HEK293 (cell line): ENCODE data around the gene RTL1.

Experiments used
- CTCF ChIA-PET: fragments of 350-600 bp; formaldehyde crosslinking; extraction: SDS; loops from one replicate; lab custom pipeline; 2021; ENCODE audit warnings: antibody characterized with exemption; lab: Yijun Ruan, JAX
- POLR2A ChIA-PET: fragments of 300-600 bp; formaldehyde crosslinking; extraction: SDS; loops from one replicate; lab custom pipeline; 2020; ENCODE audit warnings: antibody characterized with exemption, inconsistent platforms; lab: Yijun Ruan, JAX
- H3K27ac ChIP-seq: fragments of 200-500 bp; sonication (Bioruptor generic); 2 replicates; pipeline ENCODE4 v1.5.1; 2014; ENCODE audit warnings: low read depth, low read length, control low read depth, inconsistent platforms; ENCODE audit errors: extremely low read depth
- H3K36me3 ChIP-seq, 2 experiments: fragments of 200-500 bp in 1 of 2; sonication (Bioruptor generic) in 1 of 2; 1 replicate in 1 of 2; 2 replicates in 1 of 2; pipeline ENCODE4 v1.5.1; 2014 to 2017; ENCODE audit warnings: inconsistent platforms in 2 of 2, low read length in 2 of 2; ENCODE audit not compliant: control insufficient read depth in 2 of 2, insufficient read depth in 1 of 2
- H3K4me1 ChIP-seq: fragments of 200-500 bp; sonication (Bioruptor generic); 2 replicates; pipeline ENCODE4 v1.5.1; 2014; ENCODE audit warnings: mild to moderate bottlenecking, low read length, inconsistent platforms; ENCODE audit not compliant: control insufficient read depth, insufficient read depth
- H3K4me3 ChIP-seq: 2 replicates; pipeline ENCODE4 v1.5.1; 2011; ENCODE audit warnings: low read depth, mild to moderate bottlenecking, control low read depth, low read length, moderate library complexity
- H3K9me3 ChIP-seq: fragments of 200-500 bp; sonication (Bioruptor generic); 2 replicates; pipeline ENCODE4 v1.5.1; 2014; ENCODE audit warnings: low read depth, low read length, inconsistent platforms; ENCODE audit not compliant: control insufficient read depth, insufficient read depth
- GLI2 ChIP-seq: fragments of 450-650 bp; formaldehyde crosslinking; IDR thresholded peaks from 2 replicates; pipeline ENCODE4; 2017; ENCODE audit warnings: missing biosample characterization, missing genetic modification characterization, low read depth, borderline replicate concordance
- PBX3 ChIP-seq: sonication (generic); formaldehyde crosslinking; IDR thresholded peaks from 2 replicates; pipeline ENCODE4 v1.8.1; 2022; ENCODE audit warnings: mild to moderate bottlenecking, moderate library complexity, missing genetic modification reagents
- PRDM2 ChIP-seq: fragments of 450-650 bp; formaldehyde crosslinking; IDR thresholded peaks from 2 replicates; pipeline ENCODE4 v1.5.1; 2016; ENCODE audit warnings: missing biosample characterization, missing genetic modification characterization, borderline replicate concordance
- PRDM6 ChIP-seq: fragments of 450-650 bp; formaldehyde crosslinking; IDR thresholded peaks from 2 replicates; pipeline ENCODE4 v1.5.1; 2017; ENCODE audit warnings: missing biosample characterization, missing genetic modification characterization
- REPIN1 ChIP-seq: fragments of 450-650 bp; formaldehyde crosslinking; IDR thresholded peaks from 2 replicates; pipeline ENCODE4 v1.5.1; 2017; ENCODE audit warnings: missing biosample characterization, missing genetic modification characterization, low read depth
- SCRT1 ChIP-seq: fragments of 450-650 bp; formaldehyde crosslinking; IDR thresholded peaks from 2 replicates; pipeline ENCODE4 v1.5.1; 2016; ENCODE audit warnings: missing biosample characterization, missing genetic modification characterization, borderline replicate concordance
- ZBTB44 ChIP-seq: fragments of 450-650 bp; IDR thresholded peaks from 2 replicates; pipeline ENCODE4 v1.5.1; 2018; ENCODE audit warnings: missing biosample characterization, mild to moderate bottlenecking, missing genetic modification characterization
- ZBTB48 ChIP-seq: fragments of 450-650 bp; formaldehyde crosslinking; IDR thresholded peaks from 2 replicates; pipeline ENCODE4 v1.5.1; 2016; ENCODE audit warnings: missing biosample characterization, missing genetic modification characterization
- ZFP69B ChIP-seq: fragments of 450-650 bp; formaldehyde crosslinking; IDR thresholded peaks from 2 replicates; pipeline ENCODE4 v1.5.1; 2016; ENCODE audit warnings: missing biosample characterization, missing genetic modification characterization
- ZNF169 ChIP-seq: fragments of 450-650 bp; formaldehyde crosslinking; IDR thresholded peaks from 2 replicates; pipeline ENCODE4 v1.5.1; 2016; ENCODE audit warnings: missing biosample characterization, missing genetic modification characterization
- ZNF174 ChIP-seq: fragments of 450-650 bp; formaldehyde crosslinking; IDR thresholded peaks from 2 replicates; pipeline ENCODE4 v1.5.0; 2017; ENCODE audit warnings: missing biosample characterization, mild to moderate bottlenecking, missing genetic modification characterization
- ZNF18 ChIP-seq: fragments of 450-650 bp; formaldehyde crosslinking; IDR thresholded peaks from 2 replicates; pipeline ENCODE4 v1.5.1; 2016; ENCODE audit warnings: missing biosample characterization, missing genetic modification characterization
- ZNF2 ChIP-seq: fragments of 450-650 bp; formaldehyde crosslinking; IDR thresholded peaks from 2 replicates; pipeline ENCODE4 v1.5.1; 2016; ENCODE audit warnings: missing biosample characterization, missing genetic modification characterization
- ZNF239 ChIP-seq: fragments of 450-650 bp; formaldehyde crosslinking; IDR thresholded peaks from 2 replicates; pipeline ENCODE4 v1.5.1; 2016; ENCODE audit warnings: missing biosample characterization, missing genetic modification characterization
- ZNF311 ChIP-seq: fragments of 450-650 bp; formaldehyde crosslinking; IDR thresholded peaks from 2 replicates; pipeline ENCODE4 v1.5.1; 2017; ENCODE audit warnings: missing biosample characterization, missing genetic modification characterization, borderline replicate concordance
- ZNF354C ChIP-seq: fragments of 450-650 bp; formaldehyde crosslinking; IDR thresholded peaks from 2 replicates; pipeline ENCODE4 v1.5.1; 2016; ENCODE audit warnings: missing biosample characterization, missing genetic modification characterization, low read depth, borderline replicate concordance
- ZNF366 ChIP-seq: fragments of 450-650 bp; formaldehyde crosslinking; conservative IDR thresholded peaks from 2 replicates; pipeline ENCODE4 v1.5.1; 2016; ENCODE audit warnings: missing biosample characterization, missing genetic modification characterization
- ZNF473 ChIP-seq: fragments of 450-650 bp; formaldehyde crosslinking; IDR thresholded peaks from 2 replicates; pipeline ENCODE4 v1.5.1; 2017; ENCODE audit warnings: missing biosample characterization, missing genetic modification characterization
- ZNF510 ChIP-seq: fragments of 450-650 bp; formaldehyde crosslinking; IDR thresholded peaks from 2 replicates; pipeline ENCODE4 v1.5.1; 2018; ENCODE audit warnings: mild to moderate bottlenecking, missing genetic modification characterization, missing biosample characterization; ENCODE audit not compliant: insufficient replicate concordance
- ZNF514 ChIP-seq: fragments of 450-650 bp; formaldehyde crosslinking; IDR thresholded peaks from 2 replicates; pipeline ENCODE4 v1.5.1; 2016; ENCODE audit warnings: missing biosample characterization, missing genetic modification characterization
- ZNF654 ChIP-seq: fragments of 450-650 bp; formaldehyde crosslinking; IDR thresholded peaks from 2 replicates; pipeline ENCODE4 v1.5.1; 2016; ENCODE audit warnings: low read depth, missing biosample characterization, missing genetic modification characterization
- ZNF660 ChIP-seq: fragments of 450-650 bp; IDR thresholded peaks from 2 replicates; pipeline ENCODE4 v1.5.1; 2018; ENCODE audit warnings: missing biosample characterization, mild to moderate bottlenecking, missing genetic modification characterization

RTL1 gene

GRCh38 chr14:100858838-100859220 lies 44.7 kb downstream of the RTL1 start:
- no peaks in the 10 kb centered on the region for H3K36me3 ChIP-seq
- H3K27ac ChIP-seq = no peak overlapping the region
- H3K9me3 ChIP-seq = no peaks in the 10 kb centered on the region
- H3K4me1 ChIP-seq = no peaks in the 10 kb centered on the region
- no peak overlapping the region for H3K4me3 ChIP-seq
- no peak for TF ChIP-seq ZNF2 (tag by site-specific recombination)
- no peak for TF ChIP-seq SCRT1 (tag by site-specific recombination)
- no peak for TF ChIP-seq ZNF239 (tag by site-specific recombination)
- no peak for TF ChIP-seq REPIN1
- no peak for TF ChIP-seq ZNF174 (tag by site-specific recombination)
- TF ChIP-seq ZNF18 (tag by site-specific recombination) = no peak
- TF ChIP-seq PBX3 (CRISPR knock-in tag) = no peak
- no peak for TF ChIP-seq ZNF354C (tag by site-specific recombination)
- TF ChIP-seq, all 188 proteins: peak for 0
- POLR2A ChIA-PET = no interaction called here
- CTCF ChIA-PET = interaction anchor here (0.6 to 0.7 kb wide), 2 partner anchors 745 to 806 kb away, joined by 4 read pairs; no protein-coding TSS in a partner anchor

GRCh38 chr14:100857923-100858837 lies 45.3 kb downstream of the RTL1 start:
- H3K9me3 ChIP-seq = no peaks in the 10 kb centered on the region
- H3K4me1 ChIP-seq = no peaks in the 10 kb centered on the region
- CTCF ChIA-PET = interaction anchor here (0.6 kb wide), 1 partner anchor 746 kb away, joined by 4 read pairs; no protein-coding TSS in a partner anchor
- POLR2A ChIA-PET = no interaction called here
- no peaks in the 10 kb centered on the region for H3K36me3 ChIP-seq
- H3K4me3 ChIP-seq = no peak overlapping the region
- no peak overlapping the region for H3K27ac ChIP-seq
- TF ChIP-seq ZNF169 (tag by site-specific recombination) (no peak), ZNF660 (tag by site-specific recombination) (no peak), ZNF473 (tag by site-specific recombination) (no peak), ZNF366 (tag by site-specific recombination) (no peak), ZBTB48 (tag by site-specific recombination) (no peak), ZNF514 (tag by site-specific recombination) (no peak), ZNF654 (tag by site-specific recombination) (no peak), ZNF510 (tag by site-specific recombination) (no peak), PRDM2 (no peak), GLI2 (no peak), PRDM6 (tag by site-specific recombination) (no peak), ZBTB44 (tag by site-specific recombination) (no peak), ZFP69B (no peak), ZNF311 (tag by site-specific recombination) (no peak)
